M059J (cell line): ENCODE results near the gene CCDC201. TPM values are rescaled to one million over a fixed set of nuclear protein-coding genes. Genes with fewer than 3 reads are reported as not detected.
"Not testable (repeated sequence)": the region's sequence is repeated elsewhere in the genome, so short reads cannot be mapped to it uniquely, and the experiment has no call there.

Source experiments
- DNase-seq: peaks from one replicate; pipeline ENCODE4 v3.0.0-alpha.2; 2012; ENCODE audit warnings: low read depth
- total RNA-seq: library from RNA; depleted of rRNA; stranded (reverse); fragments of >200 nt; shearing (Covaris generic); gene quantifications from 2 replicates; pipeline ENCODE4 v1.2.3, GENCODE V29; 2014

Gene CCDC201
- total RNA-seq, 1 experiment from 2014 or later: not detected

GRCh38 chr7:45874408-45875131 is 1.7 kb upstream of the CCDC201 start:
- DNase-seq: peak; percentile 88

- no peak for DNase-seq
Measured at GRCh38 chr7:45873355-45873754, 473 bp upstream of the CCDC201 start.

GRCh38 chr7:45872116-45873034 is 507 bp downstream of the CCDC201 start:
- DNase-seq: peak; percentile 12

GRCh38 chr7:45869426-45869825 is 3.5 kb downstream of the CCDC201 start:
- peak; percentile 66 for DNase-seq

- DNase-seq: no peak
Measured at GRCh38 chr7:45867471-45867870, 5.4 kb downstream of the CCDC201 start.

GRCh38 chr7:45865594-45866410 is 7.1 kb downstream of the CCDC201 start:
- no peak for DNase-seq

- DNase-seq: no peak
Measured at GRCh38 chr7:45863715-45864114, 9.2 kb downstream of the CCDC201 start.

GRCh38 chr7:45856888-45857287 is 16.0 kb downstream of the CCDC201 start:
- DNase-seq: not testable (repeated sequence)

GRCh38 chr7:45855680-45856079 is 17.2 kb downstream of the CCDC201 start:
- DNase-seq: not testable (repeated sequence)

- not testable (repeated sequence) for DNase-seq
Measured at GRCh38 chr7:45853491-45853890, 19.4 kb downstream of the CCDC201 start.

- not testable (repeated sequence) for DNase-seq
Measured at GRCh38 chr7:45852984-45853383, 19.9 kb downstream of the CCDC201 start.

GRCh38 chr7:45848734-45849133 is 24.1 kb downstream of the CCDC201 start:
- not testable (repeated sequence) for DNase-seq

GRCh38 chr7:45846536-45846935 is 26.3 kb downstream of the CCDC201 start:
- not testable (repeated sequence) for DNase-seq

- not testable (repeated sequence) for DNase-seq
Measured at GRCh38 chr7:45841926-45842717, 30.8 kb downstream of the CCDC201 start.

- not testable (repeated sequence) for DNase-seq
Measured at GRCh38 chr7:45838852-45839251, 34.0 kb downstream of the CCDC201 start.

GRCh38 chr7:45832433-45833177 is 40.3 kb downstream of the CCDC201 start:
- DNase-seq: not testable (repeated sequence)

GRCh38 chr7:45829846-45830245 is 43.0 kb downstream of the CCDC201 start:
- not testable (repeated sequence) for DNase-seq

GRCh38 chr7:45827731-45828130 is 45.2 kb downstream of the CCDC201 start:
- not testable (repeated sequence) for DNase-seq

GRCh38 chr7:45826550-45826949 is 46.3 kb downstream of the CCDC201 start:
- not testable (repeated sequence) for DNase-seq

GRCh38 chr7:45818763-45819162 is 54.1 kb downstream of the CCDC201 start:
- not testable (repeated sequence) for DNase-seq
